Suprapubic skin (tissue), 3 donors: ENCODE data around the gene CDH5.

ENCODE experiments used
- EP300 ChIP-seq: sonication (generic); formaldehyde crosslinking; IDR thresholded peaks from one replicate; pipeline ENCODE4 v1.6.1; 2017; ENCODE audit warnings: antibody characterized with exemption
- TF ChIP-seq, protein P1 (sequence below), 2 donors: fragments of 200-600 bp in 1 of 2; fragments of 450-650 bp in 1 of 2; sonication (generic) in 1 of 2; IDR thresholded peaks; one replicate each; pipeline ENCODE4 v1.5.1; 2016 to 2019; ENCODE audit warnings: antibody characterized with exemption in 2 of 2, mild to moderate bottlenecking in 1 of 2, moderate library complexity in 1 of 2

DNA sequence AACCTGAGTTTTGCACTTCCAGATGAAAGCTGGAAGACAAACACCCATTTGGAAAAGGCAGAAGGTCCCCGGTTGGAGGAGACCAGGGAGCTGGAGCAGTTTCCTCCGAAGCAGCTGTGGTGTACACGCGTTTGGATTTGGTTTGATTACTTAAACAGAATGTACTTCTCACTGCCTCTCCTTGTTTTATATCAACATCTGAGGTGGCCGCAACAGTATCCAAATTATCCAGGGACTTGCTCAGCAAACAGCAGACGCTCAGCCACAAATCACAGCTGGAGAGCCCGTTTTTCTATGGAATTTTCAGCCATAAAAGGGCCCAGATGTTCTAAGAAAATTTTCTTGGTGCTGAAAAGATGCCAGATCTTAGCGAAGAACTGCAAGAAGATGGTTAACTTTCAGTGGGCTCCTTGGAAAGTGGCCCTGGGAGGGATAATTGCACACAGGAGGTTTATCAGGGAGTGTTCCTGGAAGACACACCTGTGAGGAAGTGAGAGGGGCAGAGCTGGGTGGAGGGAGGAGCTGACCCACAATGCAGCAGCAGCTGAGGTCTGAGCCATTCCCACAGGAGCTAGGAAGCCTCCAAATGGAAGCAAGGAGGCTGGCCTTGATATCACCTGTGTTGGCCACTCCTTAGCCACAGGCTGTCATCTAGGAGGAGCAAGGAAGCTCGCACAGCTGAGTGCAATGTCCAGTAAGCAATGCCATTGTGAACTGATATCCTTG lies 28.9 kb upstream of the CDH5 start:
- TF ChIP-seq, protein P1, sequence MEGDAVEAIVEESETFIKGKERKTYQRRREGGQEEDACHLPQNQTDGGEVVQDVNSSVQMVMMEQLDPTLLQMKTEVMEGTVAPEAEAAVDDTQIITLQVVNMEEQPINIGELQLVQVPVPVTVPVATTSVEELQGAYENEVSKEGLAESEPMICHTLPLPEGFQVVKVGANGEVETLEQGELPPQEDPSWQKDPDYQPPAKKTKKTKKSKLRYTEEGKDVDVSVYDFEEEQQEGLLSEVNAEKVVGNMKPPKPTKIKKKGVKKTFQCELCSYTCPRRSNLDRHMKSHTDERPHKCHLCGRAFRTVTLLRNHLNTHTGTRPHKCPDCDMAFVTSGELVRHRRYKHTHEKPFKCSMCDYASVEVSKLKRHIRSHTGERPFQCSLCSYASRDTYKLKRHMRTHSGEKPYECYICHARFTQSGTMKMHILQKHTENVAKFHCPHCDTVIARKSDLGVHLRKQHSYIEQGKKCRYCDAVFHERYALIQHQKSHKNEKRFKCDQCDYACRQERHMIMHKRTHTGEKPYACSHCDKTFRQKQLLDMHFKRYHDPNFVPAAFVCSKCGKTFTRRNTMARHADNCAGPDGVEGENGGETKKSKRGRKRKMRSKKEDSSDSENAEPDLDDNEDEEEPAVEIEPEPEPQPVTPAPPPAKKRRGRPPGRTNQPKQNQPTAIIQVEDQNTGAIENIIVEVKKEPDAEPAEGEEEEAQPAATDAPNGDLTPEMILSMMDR (IDR thresholded peaks at IDR 0.05), result no peak
- TF ChIP-seq EP300, result no peak
